ENCODE data around the gene PRKD1. TPM values are rescaled to one million over a fixed set of nuclear protein-coding genes. Genes with fewer than 3 reads are reported as not detected.

The PRKD1 gene
- total and polyA plus RNA-seq, 2 of the 13 experiments (the other 11 are each of a cell fraction or from before 2014, with no cell fraction given): 0.22 to 1.3 TPM

DNA sequence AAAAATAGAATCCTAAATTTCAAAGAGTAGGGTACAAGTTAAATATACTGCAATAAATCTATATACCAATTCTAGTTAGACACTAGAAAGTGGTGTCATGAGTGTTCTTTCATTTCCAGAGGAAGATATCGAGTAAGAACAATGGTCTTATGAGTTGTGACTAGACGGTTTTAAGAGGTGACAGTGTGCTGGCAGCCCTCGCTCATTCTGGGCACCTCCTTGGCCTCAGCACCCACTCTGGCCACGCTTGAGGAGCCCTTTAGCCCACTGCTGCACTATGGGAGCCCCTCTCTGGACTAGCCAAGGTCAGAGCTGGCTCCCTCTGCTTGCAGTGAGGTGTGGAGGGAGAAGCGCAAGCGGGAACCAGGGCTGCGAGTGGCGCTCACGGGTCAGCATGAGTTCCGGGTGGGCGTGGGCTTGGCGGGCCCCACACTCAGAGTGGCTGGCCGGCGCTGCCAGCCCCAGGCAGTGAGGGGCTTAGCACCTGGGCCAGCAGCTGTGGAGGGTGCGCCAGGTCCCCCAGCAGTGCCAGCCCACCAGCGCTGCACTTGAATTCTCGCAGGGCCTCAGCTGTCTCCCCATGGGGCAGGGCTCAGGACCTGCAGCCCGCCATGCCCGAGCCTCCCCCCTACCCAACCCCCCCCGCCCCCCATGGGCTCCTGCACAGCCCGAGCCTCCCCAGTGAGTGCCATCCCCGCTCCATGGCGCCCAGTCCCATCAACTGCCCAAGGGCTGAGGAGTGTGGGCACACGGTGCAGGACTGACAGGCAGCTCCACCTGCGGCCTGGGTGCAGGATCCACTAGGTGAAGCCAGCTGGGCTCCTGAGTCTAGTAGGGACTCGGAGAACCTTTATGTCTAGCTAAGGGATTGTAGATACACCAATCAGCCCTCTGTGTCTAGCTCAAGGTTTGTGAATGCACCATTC, 18.7 kb downstream of the PRKD1 start:
- FAIRE-seq (no peak), DNase-seq (ENCODE audit: low spot score) (no peak), ATAC-seq (no peak)
- no peak overlapping the region for H3K4me2 ChIP-seq (ENCODE audit: low read depth, low read length)
- 57% methylated on average over 23 of the region's 26 CpGs for WGBS (ENCODE audit: low lambda C conversion rate)
- H3K27me3 ChIP-seq (ENCODE audit: control insufficient read depth in 1 of 2, insufficient read depth in 2 of 2, low read length in 2 of 2): no peaks in the 10 kb centered on the region
- H3K4me1 ChIP-seq (ENCODE audit: insufficient read depth, low read length): 0 out of 2 replicates have a peak, but pooled peaks cover 8% of the 10 kb centered on the region
- in situ Hi-C loops (cut with HindIII; ENCODE audit: extremely low pct_ligation_motif_present, low pct_unique_long_range_greater_than_20kb): no loop called here
- H3K4me3 ChIP-seq (replicated peaks in 1 of 3; ENCODE audit: insufficient read depth in 1 of 3, low read depth in 2 of 3, low read length in 3 of 3): no peak overlapping the region
- intact Hi-C loops (cut with micrococcal nuclease; ENCODE audit: unreplicated experiment): no loop called here
- no TSS peak for BruUV-seq (replicated peaks)
- H3K79me2 ChIP-seq (ENCODE audit: insufficient read depth, low read length): no peaks in the 10 kb centered on the region
- no peak overlapping the region for H2AFZ ChIP-seq (ENCODE audit: low read length)
- H3K9me3 ChIP-seq (ENCODE audit: low read length): peaks cover 55% of the 10 kb centered on the region
- H3K36me3 ChIP-seq (replicated peaks in 1 of 2; ENCODE audit: control insufficient read depth in 1 of 2, insufficient read depth in 2 of 2, low read length in 2 of 2): no peaks in the 10 kb centered on the region
- H4K20me1 ChIP-seq (ENCODE audit: insufficient read depth, low read length): no peaks in the 10 kb centered on the region
- ChIA-PET POLR2A (no interaction called here), CTCF (ENCODE audit: low intra/inter-chr PET ratio, low total read pairs) (no interaction called here)
- TF ChIP-seq AGO1 (IDR thresholded peaks at IDR 0.05; ENCODE audit: low read depth, low read length, poor library complexity, severe bottlenecking) (peak; percentile 17), EED (CRISPR knock-in tag; IDR thresholded peaks at IDR 0.05) (0 out of 2 replicates have a peak, but pooled peaks have one; percentile 43), MTA1 (CRISPR knock-in tag; IDR thresholded peaks at IDR 0.05; ENCODE audit: borderline replicate concordance) (peak; percentile 18; the same call in 1 of the 2 replicates), RXRA (CRISPR knock-in tag; IDR thresholded peaks at IDR 0.05) (no peak)
- H3K27ac ChIP-seq (ENCODE audit: extremely low read length, insufficient read depth, low read length): no peak overlapping the region
- H3K9ac ChIP-seq (ENCODE audit: insufficient read depth, low read depth, low read length): no peak overlapping the region

DNA sequence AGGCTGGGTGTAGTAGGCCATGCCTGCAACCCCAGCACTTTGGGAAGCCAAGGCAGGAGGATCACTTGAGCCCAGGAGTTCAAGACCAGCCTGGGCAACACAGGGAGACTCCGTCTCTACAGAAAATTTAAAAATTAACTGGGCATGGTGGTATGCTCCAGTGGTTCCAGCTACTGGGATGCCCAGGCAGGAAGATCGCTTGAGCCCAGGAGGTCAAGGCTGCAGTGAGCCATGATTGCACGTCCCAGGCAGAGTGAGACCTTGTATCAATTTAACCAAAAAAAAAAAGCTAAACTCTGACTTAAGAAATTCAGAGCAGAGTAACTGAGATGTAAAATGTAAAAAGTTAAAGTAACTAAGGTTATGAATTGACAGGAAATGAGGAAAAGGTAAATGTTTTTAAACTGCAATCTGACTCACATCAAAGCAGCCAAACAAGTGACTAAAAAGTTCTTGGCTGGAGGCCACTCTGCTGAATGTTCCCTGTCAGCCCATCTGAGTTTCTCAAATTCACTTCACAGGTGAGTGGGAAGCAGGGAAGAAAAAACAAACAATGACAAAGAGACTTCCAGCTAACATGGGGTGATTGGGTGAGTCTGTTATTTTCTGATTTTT, 21.3 kb downstream of the PRKD1 start:
- peaks cover 40% of the 10 kb centered on the region for H3K9me3 ChIP-seq (ENCODE audit: low read length)
- ATAC-seq (peak; percentile 74), DNase-seq (ENCODE audit: low spot score) (peak; percentile 33), FAIRE-seq (no peak)
- H3K36me3 ChIP-seq (replicated peaks in 1 of 2; ENCODE audit: control insufficient read depth in 1 of 2, insufficient read depth in 2 of 2, low read length in 2 of 2): no peaks in the 10 kb centered on the region
- no peak overlapping the region for H3K9ac ChIP-seq (ENCODE audit: insufficient read depth, low read depth, low read length)
- 0 out of 2 replicates have a peak, but pooled peaks cover 8% of the 10 kb centered on the region for H3K4me1 ChIP-seq (ENCODE audit: insufficient read depth, low read length)
- H2AFZ ChIP-seq (ENCODE audit: low read length): no peak overlapping the region
- no TSS peak for BruUV-seq (replicated peaks)
- WGBS (ENCODE audit: low lambda C conversion rate): 3% methylated on average over 3 of the region's 3 CpGs
- POLR2A ChIA-PET: no interaction called here
- H4K20me1 ChIP-seq (ENCODE audit: insufficient read depth, low read length): no peaks in the 10 kb centered on the region
- H3K4me2 ChIP-seq (ENCODE audit: low read depth, low read length): no peak overlapping the region
- in situ Hi-C loops (cut with HindIII; ENCODE audit: extremely low pct_ligation_motif_present, low pct_unique_long_range_greater_than_20kb): no loop called here
- H3K79me2 ChIP-seq (ENCODE audit: insufficient read depth, low read length): no peaks in the 10 kb centered on the region
- H3K27ac ChIP-seq (ENCODE audit: extremely low read length, insufficient read depth, low read length): no peak overlapping the region
- no peak overlapping the region for H3K4me3 ChIP-seq (replicated peaks in 1 of 3; ENCODE audit: insufficient read depth in 1 of 3, low read depth in 2 of 3, low read length in 3 of 3)
- CTCF ChIA-PET (ENCODE audit: low intra/inter-chr PET ratio, low total read pairs): no interaction called here
- intact Hi-C loops (cut with micrococcal nuclease; ENCODE audit: unreplicated experiment): no loop called here
- no peaks in the 10 kb centered on the region for H3K27me3 ChIP-seq (ENCODE audit: control insufficient read depth in 1 of 2, insufficient read depth in 2 of 2, low read length in 2 of 2)
- TF ChIP-seq, protein P1, sequence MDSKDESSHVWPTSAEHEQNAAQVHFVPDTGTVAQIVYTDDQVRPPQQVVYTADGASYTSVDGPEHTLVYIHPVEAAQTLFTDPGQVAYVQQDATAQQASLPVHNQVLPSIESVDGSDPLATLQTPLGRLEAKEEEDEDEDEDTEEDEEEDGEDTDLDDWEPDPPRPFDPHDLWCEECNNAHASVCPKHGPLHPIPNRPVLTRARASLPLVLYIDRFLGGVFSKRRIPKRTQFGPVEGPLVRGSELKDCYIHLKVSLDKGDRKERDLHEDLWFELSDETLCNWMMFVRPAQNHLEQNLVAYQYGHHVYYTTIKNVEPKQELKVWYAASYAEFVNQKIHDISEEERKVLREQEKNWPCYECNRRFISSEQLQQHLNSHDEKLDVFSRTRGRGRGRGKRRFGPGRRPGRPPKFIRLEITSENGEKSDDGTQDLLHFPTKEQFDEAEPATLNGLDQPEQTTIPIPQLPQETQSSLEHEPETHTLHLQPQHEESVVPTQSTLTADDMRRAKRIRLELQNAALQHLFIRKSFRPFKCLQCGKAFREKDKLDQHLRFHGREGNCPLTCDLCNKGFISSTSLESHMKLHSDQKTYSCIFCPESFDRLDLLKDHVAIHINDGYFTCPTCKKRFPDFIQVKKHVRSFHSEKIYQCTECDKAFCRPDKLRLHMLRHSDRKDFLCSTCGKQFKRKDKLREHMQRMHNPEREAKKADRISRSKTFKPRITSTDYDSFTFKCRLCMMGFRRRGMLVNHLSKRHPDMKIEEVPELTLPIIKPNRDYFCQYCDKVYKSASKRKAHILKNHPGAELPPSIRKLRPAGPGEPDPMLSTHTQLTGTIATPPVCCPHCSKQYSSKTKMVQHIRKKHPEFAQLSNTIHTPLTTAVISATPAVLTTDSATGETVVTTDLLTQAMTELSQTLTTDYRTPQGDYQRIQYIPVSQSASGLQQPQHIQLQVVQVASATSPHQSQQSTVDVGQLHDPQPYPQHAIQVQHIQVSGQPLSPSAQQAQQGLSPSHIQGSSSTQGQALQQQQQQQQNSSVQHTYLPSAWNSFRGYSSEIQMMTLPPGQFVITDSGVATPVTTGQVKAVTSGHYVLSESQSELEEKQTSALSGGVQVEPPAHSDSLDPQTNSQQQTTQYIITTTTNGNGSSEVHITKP (CRISPR knock-in tag; IDR thresholded peaks at IDR 0.05; ENCODE audit: low read depth): 0 out of 2 replicates have a peak, but pooled peaks have one; percentile 42
- TF ChIP-seq NR2F6 (IDR thresholded peaks at IDR 0.05) (0 out of 2 replicates have a peak, but pooled peaks have one; percentile 13), NR2F6 (CRISPR knock-in tag; IDR thresholded peaks at IDR 0.05) (no peak), ATF7-NPFF (CRISPR knock-in tag; IDR thresholded peaks at IDR 0.05; ENCODE audit: low read depth) (no peak), STAG1 (CRISPR knock-in tag; IDR thresholded peaks at IDR 0.05) (no peak), ZNF644 (CRISPR knock-in tag; IDR thresholded peaks at IDR 0.05; ENCODE audit: low read depth) (0 out of 2 replicates have a peak, but pooled peaks have one; percentile 35), ZNF282 (IDR thresholded peaks at IDR 0.05; ENCODE audit: partially characterized antibody) (no peak)
- TF ChIP-seq, protein P2, sequence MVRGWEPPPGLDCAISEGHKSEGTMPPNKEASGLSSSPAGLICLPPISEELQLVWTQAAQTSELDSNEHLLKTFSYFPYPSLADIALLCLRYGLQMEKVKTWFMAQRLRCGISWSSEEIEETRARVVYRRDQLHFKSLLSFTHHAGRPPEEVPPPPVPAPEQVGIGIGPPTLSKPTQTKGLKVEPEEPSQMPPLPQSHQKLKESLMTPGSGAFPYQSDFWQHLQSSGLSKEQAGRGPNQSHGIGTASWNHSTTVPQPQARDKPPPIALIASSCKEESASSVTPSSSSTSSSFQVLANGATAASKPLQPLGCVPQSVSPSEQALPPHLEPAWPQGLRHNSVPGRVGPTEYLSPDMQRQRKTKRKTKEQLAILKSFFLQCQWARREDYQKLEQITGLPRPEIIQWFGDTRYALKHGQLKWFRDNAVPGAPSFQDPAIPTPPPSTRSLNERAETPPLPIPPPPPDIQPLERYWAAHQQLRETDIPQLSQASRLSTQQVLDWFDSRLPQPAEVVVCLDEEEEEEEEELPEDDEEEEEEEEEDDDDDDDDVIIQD (CRISPR knock-in tag; IDR thresholded peaks at IDR 0.05; ENCODE audit: low read depth): no peak

Measured in HepG2 (cell line).